ENCODE measurements around the gene SSTR4. TPM values are rescaled to one million over a fixed set of nuclear protein-coding genes. Genes with fewer than 3 reads are reported as not detected.
"Not testable (repeated sequence)": the region's sequence is repeated elsewhere in the genome, so short reads cannot be mapped to it uniquely, and the experiment has no call there.

SSTR4 gene
- total RNA-seq, 1 experiment from 2014 or later: not detected

DNA sequence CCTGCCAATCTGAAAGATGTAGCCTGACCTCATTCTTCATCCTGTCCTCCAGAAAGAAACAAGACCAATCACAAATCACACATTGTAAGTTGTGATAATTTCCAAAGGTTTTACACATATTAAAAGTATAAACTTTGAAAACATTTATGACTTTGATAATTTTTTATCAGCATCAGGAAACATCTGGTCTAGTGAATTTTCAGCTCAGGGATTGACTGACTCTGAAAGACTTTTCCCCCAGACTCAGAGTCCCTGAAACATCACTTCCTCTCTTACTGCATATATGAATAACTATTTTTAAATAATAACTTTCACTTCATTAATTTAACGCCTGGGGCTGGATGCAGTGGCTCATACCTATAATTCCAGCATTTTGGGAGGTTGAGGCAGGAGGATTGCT is 48.5 kb upstream of the SSTR4 start:
- no peaks in the 10 kb centered on the region for H3K9me2 ChIP-seq (ENCODE audit: insufficient read depth)
- no peaks in the 10 kb centered on the region for H4K20me1 ChIP-seq (ENCODE audit: insufficient read depth)
- peaks cover 24% of the 10 kb centered on the region for H3K27me3 ChIP-seq (ENCODE audit: insufficient read depth, low read length)
- RAD21 ChIA-PET (ENCODE audit: low non-redundant PET in 1 of 2, low total read pairs in 2 of 2, uncharacterized antibody in 2 of 2, unreplicated experiment in 2 of 2): no interaction called here
- H2AFZ ChIP-seq (ENCODE audit: low read depth, low read length, poor library complexity, severe bottlenecking): no peak overlapping the region
- BruUV-seq (replicated peaks): no TSS peak
- no peaks in the 10 kb centered on the region for H3K36me3 ChIP-seq (ENCODE audit: control insufficient read depth in 1 of 2, insufficient read depth in 2 of 2, low read length in 2 of 2)
- no peak overlapping the region for H3K9ac ChIP-seq (ENCODE audit: low read length)
- no peaks in the 10 kb centered on the region for H3K4me1 ChIP-seq (ENCODE audit: control insufficient read depth in 1 of 2, insufficient read depth in 2 of 2, low read length in 2 of 2)
- ATAC-seq: no peak
- no peak overlapping the region for H3K27ac ChIP-seq (ENCODE audit: low read depth, low read length)
- TF ChIP-seq, protein P1, sequence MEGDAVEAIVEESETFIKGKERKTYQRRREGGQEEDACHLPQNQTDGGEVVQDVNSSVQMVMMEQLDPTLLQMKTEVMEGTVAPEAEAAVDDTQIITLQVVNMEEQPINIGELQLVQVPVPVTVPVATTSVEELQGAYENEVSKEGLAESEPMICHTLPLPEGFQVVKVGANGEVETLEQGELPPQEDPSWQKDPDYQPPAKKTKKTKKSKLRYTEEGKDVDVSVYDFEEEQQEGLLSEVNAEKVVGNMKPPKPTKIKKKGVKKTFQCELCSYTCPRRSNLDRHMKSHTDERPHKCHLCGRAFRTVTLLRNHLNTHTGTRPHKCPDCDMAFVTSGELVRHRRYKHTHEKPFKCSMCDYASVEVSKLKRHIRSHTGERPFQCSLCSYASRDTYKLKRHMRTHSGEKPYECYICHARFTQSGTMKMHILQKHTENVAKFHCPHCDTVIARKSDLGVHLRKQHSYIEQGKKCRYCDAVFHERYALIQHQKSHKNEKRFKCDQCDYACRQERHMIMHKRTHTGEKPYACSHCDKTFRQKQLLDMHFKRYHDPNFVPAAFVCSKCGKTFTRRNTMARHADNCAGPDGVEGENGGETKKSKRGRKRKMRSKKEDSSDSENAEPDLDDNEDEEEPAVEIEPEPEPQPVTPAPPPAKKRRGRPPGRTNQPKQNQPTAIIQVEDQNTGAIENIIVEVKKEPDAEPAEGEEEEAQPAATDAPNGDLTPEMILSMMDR (IDR thresholded peaks at IDR 0.05 in 2 of 3, conservative IDR thresholded peaks at IDR 0.05 in 1 of 3; ENCODE audit: borderline replicate concordance in 1 of 3, insufficient read depth in 1 of 3, low read depth in 2 of 3, low read length in 2 of 3): no peak
- no peak for TF ChIP-seq YY1 (IDR thresholded peaks at IDR 0.05; ENCODE audit: extremely low read depth, insufficient replicate concordance, low read depth, low read length)
- no peak for TF ChIP-seq ZNF274 (IDR thresholded peaks at IDR 0.05; ENCODE audit: low read depth, low read length)
- TF ChIP-seq JUND (IDR thresholded peaks at IDR 0.05): no peak
- TF ChIP-seq, protein P2, sequence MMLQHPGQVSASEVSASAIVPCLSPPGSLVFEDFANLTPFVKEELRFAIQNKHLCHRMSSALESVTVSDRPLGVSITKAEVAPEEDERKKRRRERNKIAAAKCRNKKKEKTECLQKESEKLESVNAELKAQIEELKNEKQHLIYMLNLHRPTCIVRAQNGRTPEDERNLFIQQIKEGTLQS (IDR thresholded peaks at IDR 0.05): no peak
- no peak for TF ChIP-seq SIN3A (IDR thresholded peaks at IDR 0.05; ENCODE audit: low read depth)
- TF ChIP-seq POLR2A (IDR thresholded peaks at IDR 0.05; ENCODE audit: borderline replicate concordance, extremely low read depth, insufficient read depth, insufficient read length): no peak
- no peak for TF ChIP-seq EZH2phosphoT487 (IDR thresholded peaks at IDR 0.05; ENCODE audit: borderline replicate concordance)
- no peak for TF ChIP-seq SP1 (IDR thresholded peaks at IDR 0.05; ENCODE audit: low read depth)
- no peak overlapping the region for H3K4me3 ChIP-seq (replicated peaks in 1 of 2; ENCODE audit: low read depth in 1 of 2, low read length in 2 of 2)
- CTCF ChIA-PET: no interaction called here
- POLR2A ChIA-PET: no interaction called here
- H3K9me3 ChIP-seq (ENCODE audit: control insufficient read depth in 1 of 2, insufficient read depth in 1 of 2, low read depth in 1 of 2, low read length in 2 of 2): no peaks in the 10 kb centered on the region
- no peak for DNase-seq (ENCODE audit: low read depth, low spot score)
- no peaks in the 10 kb centered on the region for H3K79me2 ChIP-seq (ENCODE audit: insufficient read depth, low read length)
- H3K4me2 ChIP-seq (ENCODE audit: low read length): no peak overlapping the region
- intact Hi-C loops (cut with micrococcal nuclease): no loop called here

DNA sequence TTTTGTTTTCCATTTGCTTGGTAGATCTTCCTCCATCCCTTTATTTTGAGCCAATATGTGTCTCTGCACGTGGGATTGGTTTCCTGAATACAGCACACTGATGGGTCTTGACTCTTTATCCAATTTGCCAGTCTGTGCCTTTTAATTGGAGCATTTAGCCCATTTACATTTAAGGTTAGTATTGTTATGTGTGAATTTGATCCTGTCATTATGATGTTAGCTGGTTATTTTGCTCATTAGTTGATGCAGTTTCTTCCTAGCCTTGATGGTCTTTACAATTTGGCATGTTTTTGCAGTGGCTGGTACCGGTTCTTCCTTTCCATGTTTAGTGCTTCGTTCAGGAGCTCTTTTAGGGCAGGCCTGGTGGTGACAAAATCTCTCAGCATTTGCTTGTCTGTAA is 43.7 kb upstream of the SSTR4 start:
- ATAC-seq; DNase-seq (ENCODE audit: low read depth, low spot score); H3K79me2 ChIP-seq (ENCODE audit: insufficient read depth, low read length); H3K9me2 ChIP-seq (ENCODE audit: insufficient read depth); H3K9me3 ChIP-seq (ENCODE audit: control insufficient read depth in 1 of 2, insufficient read depth in 1 of 2, low read depth in 1 of 2, low read length in 2 of 2); RAD21 ChIA-PET (ENCODE audit: low non-redundant PET in 1 of 2, low total read pairs in 2 of 2, uncharacterized antibody in 2 of 2, unreplicated experiment in 2 of 2); POLR2A ChIA-PET; H3K9ac ChIP-seq (ENCODE audit: low read length); H3K4me1 ChIP-seq (ENCODE audit: control insufficient read depth in 1 of 2, insufficient read depth in 2 of 2, low read length in 2 of 2); H4K20me1 ChIP-seq (ENCODE audit: insufficient read depth); intact Hi-C loops (cut with micrococcal nuclease); H3K4me2 ChIP-seq (ENCODE audit: low read length); H3K36me3 ChIP-seq (ENCODE audit: control insufficient read depth in 1 of 2, insufficient read depth in 2 of 2, low read length in 2 of 2); BruUV-seq (replicated peaks); H2AFZ ChIP-seq (ENCODE audit: low read depth, low read length, poor library complexity, severe bottlenecking); H3K4me3 ChIP-seq (replicated peaks in 1 of 2; ENCODE audit: low read depth in 1 of 2, low read length in 2 of 2); CTCF ChIA-PET; H3K27ac ChIP-seq (ENCODE audit: low read depth, low read length): not testable (repeated sequence)
- H3K27me3 ChIP-seq (ENCODE audit: insufficient read depth, low read length): peaks cover 10% of the 10 kb centered on the region

Data from HCT116 (cell line).